Activated naive CD8-positive, alpha-beta T cell treated with anti-CD3 and anti-CD28 coated beads for 36 hours (primary cell): ENCODE data around the gene ATP10A. TPM values are rescaled to one million over a fixed set of nuclear protein-coding genes. Genes with fewer than 3 reads are reported as not detected.
"Not testable (repeated sequence)": the region's sequence is repeated elsewhere in the genome, so short reads cannot be mapped to it uniquely, and the experiment has no call there.

Source experiments
- DNase-seq: peaks from one replicate; pipeline ENCODE4 v3.0.0; 2021
- H3K27ac Mint-ChIP-seq: one replicate; pipeline ENCODE4 v1.8.0; 2022; ENCODE audit warnings: mild to moderate bottlenecking, moderate library complexity, mixed read lengths
- H3K27me3 Mint-ChIP-seq: one replicate; pipeline ENCODE4 v1.8.0; 2022; ENCODE audit warnings: mild to moderate bottlenecking, mixed read lengths
- H3K36me3 Mint-ChIP-seq: one replicate; pipeline ENCODE4 v1.8.0; 2021; ENCODE audit warnings: mild to moderate bottlenecking, mixed read lengths
- H3K4me1 Mint-ChIP-seq: one replicate; pipeline ENCODE4 v1.8.0; 2021; ENCODE audit warnings: mixed read lengths
- H3K4me3 Mint-ChIP-seq: one replicate; pipeline ENCODE4 v1.8.0; 2022; ENCODE audit warnings: mild to moderate bottlenecking, moderate library complexity, mixed read lengths
- H3K9me3 Mint-ChIP-seq: one replicate; pipeline ENCODE4 v1.8.0; 2022; ENCODE audit warnings: mixed read lengths
- total RNA-seq, 2 experiments: library from RNA; stranded (reverse); gene quantifications; one replicate each; pipeline ENCODE4 v1.2.3, GENCODE V29; 2021

ATP10A gene
- total RNA-seq, 2 experiments from 2014 or later = 23.9 to 26.8 TPM

- Mint-ChIP-seq H3K36me3 (no peaks in the 10 kb centered on the region), H3K27ac (no peak overlapping the region), H3K27me3 (peaks cover 4% of the 10 kb centered on the region), H3K4me1 (no peaks in the 10 kb centered on the region), H3K4me3 (no peak overlapping the region), H3K9me3 (no peaks in the 10 kb centered on the region)
- DNase-seq = no peak
Observed at GRCh38 chr15:25652704-25653103, 210.4 kb downstream of the ATP10A start.

- no peak for DNase-seq
- Mint-ChIP-seq H3K27me3 (no peaks in the 10 kb centered on the region), H3K4me1 (no peaks in the 10 kb centered on the region), H3K4me3 (no peak overlapping the region), H3K27ac (no peak overlapping the region), H3K9me3 (no peaks in the 10 kb centered on the region), H3K36me3 (no peaks in the 10 kb centered on the region)
Observed at GRCh38 chr15:25649390-25649789, 213.7 kb downstream of the ATP10A start.

- no peak for DNase-seq
- no peaks in the 10 kb centered on the region for H3K4me1 Mint-ChIP-seq
- H3K9me3 Mint-ChIP-seq = no peaks in the 10 kb centered on the region
- H3K27me3 Mint-ChIP-seq = peaks cover 8% of the 10 kb centered on the region
- no peak overlapping the region for H3K4me3 Mint-ChIP-seq
- no peaks in the 10 kb centered on the region for H3K36me3 Mint-ChIP-seq
- H3K27ac Mint-ChIP-seq = no peak overlapping the region
Observed at GRCh38 chr15:25643120-25643519, 220.0 kb downstream of the ATP10A start.

- no peaks in the 10 kb centered on the region for H3K36me3 Mint-ChIP-seq
- no peak for DNase-seq
- no peak overlapping the region for H3K27ac Mint-ChIP-seq
- no peaks in the 10 kb centered on the region for H3K4me1 Mint-ChIP-seq
- no peak overlapping the region for H3K4me3 Mint-ChIP-seq
- no peaks in the 10 kb centered on the region for H3K9me3 Mint-ChIP-seq
- peaks cover 8% of the 10 kb centered on the region for H3K27me3 Mint-ChIP-seq
Observed at GRCh38 chr15:25641762-25642161, 221.4 kb downstream of the ATP10A start.

- Mint-ChIP-seq H3K27ac (no peak overlapping the region), H3K27me3 (peaks cover 8% of the 10 kb centered on the region), H3K4me3 (no peak overlapping the region), H3K4me1 (no peaks in the 10 kb centered on the region), H3K36me3 (no peaks in the 10 kb centered on the region), H3K9me3 (no peaks in the 10 kb centered on the region)
- DNase-seq = no peak
Observed at GRCh38 chr15:25641361-25641760, 221.8 kb downstream of the ATP10A start.

GRCh38 chr15:25640959-25641358 lies 222.2 kb downstream of the ATP10A start:
- not testable (repeated sequence) for H3K27me3 Mint-ChIP-seq, H3K9me3 Mint-ChIP-seq, H3K4me1 Mint-ChIP-seq, DNase-seq, H3K4me3 Mint-ChIP-seq, H3K27ac Mint-ChIP-seq, H3K36me3 Mint-ChIP-seq

GRCh38 chr15:25640381-25640780 lies 222.7 kb downstream of the ATP10A start:
- Mint-ChIP-seq H3K4me1 (no peaks in the 10 kb centered on the region), H3K27me3 (peaks cover 8% of the 10 kb centered on the region), H3K9me3 (no peaks in the 10 kb centered on the region), H3K4me3 (no peak overlapping the region), H3K27ac (no peak overlapping the region), H3K36me3 (no peaks in the 10 kb centered on the region)
- DNase-seq = no peak

- H3K27me3 Mint-ChIP-seq, DNase-seq, H3K27ac Mint-ChIP-seq, H3K4me1 Mint-ChIP-seq, H3K9me3 Mint-ChIP-seq, H3K36me3 Mint-ChIP-seq, H3K4me3 Mint-ChIP-seq: not testable (repeated sequence)
Observed at GRCh38 chr15:25636486-25636885, 226.6 kb downstream of the ATP10A start.

GRCh38 chr15:25635191-25635590 lies 227.9 kb downstream of the ATP10A start:
- no peak overlapping the region for H3K4me3 Mint-ChIP-seq
- H3K27me3 Mint-ChIP-seq = peaks cover 3% of the 10 kb centered on the region
- H3K4me1 Mint-ChIP-seq = no peaks in the 10 kb centered on the region
- no peak for DNase-seq
- no peak overlapping the region for H3K27ac Mint-ChIP-seq
- H3K36me3 Mint-ChIP-seq = no peaks in the 10 kb centered on the region
- no peaks in the 10 kb centered on the region for H3K9me3 Mint-ChIP-seq

GRCh38 chr15:25633862-25634261 lies 229.3 kb downstream of the ATP10A start:
- peaks cover 10% of the 10 kb centered on the region for H3K27me3 Mint-ChIP-seq
- H3K9me3 Mint-ChIP-seq = peaks cover 2% of the 10 kb centered on the region
- no peaks in the 10 kb centered on the region for H3K36me3 Mint-ChIP-seq
- H3K4me3 Mint-ChIP-seq = no peak overlapping the region
- H3K4me1 Mint-ChIP-seq = no peaks in the 10 kb centered on the region
- DNase-seq = no peak
- H3K27ac Mint-ChIP-seq = no peak overlapping the region

- H3K36me3 Mint-ChIP-seq = no peaks in the 10 kb centered on the region
- peaks cover 2% of the 10 kb centered on the region for H3K9me3 Mint-ChIP-seq
- H3K4me1 Mint-ChIP-seq = no peaks in the 10 kb centered on the region
- peaks cover 14% of the 10 kb centered on the region for H3K27me3 Mint-ChIP-seq
- no peak overlapping the region for H3K27ac Mint-ChIP-seq
- no peak for DNase-seq
- H3K4me3 Mint-ChIP-seq = no peak overlapping the region
Observed at GRCh38 chr15:25631971-25632370, 231.2 kb downstream of the ATP10A start.
